ENCODE data around the gene NPAS2. TPM values are rescaled to one million over a fixed set of nuclear protein-coding genes. Genes with fewer than 3 reads are reported as not detected.

Gene NPAS2
- total and polyA plus RNA-seq, 2 donors (not counting 3 experiments of a cell fraction or from before 2014, with no cell fraction given) = 29.0 to 53.9 TPM

DNA sequence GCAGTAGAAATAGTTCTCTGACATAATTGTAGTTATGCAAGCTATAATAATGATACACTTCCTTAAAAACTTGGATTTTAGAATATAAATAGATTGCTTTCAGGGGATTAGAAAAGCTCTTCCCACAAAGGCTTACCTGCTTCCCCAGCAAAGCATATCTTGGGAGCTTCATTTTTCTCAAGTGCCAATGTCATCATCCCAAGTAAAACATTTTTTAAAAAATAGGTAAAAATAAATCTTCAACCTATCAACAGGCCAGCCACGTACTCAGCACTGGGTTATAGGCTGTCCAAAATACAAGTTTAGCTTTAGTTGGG is 39.0 kb upstream of the NPAS2 start:
- Histone ChIP-seq H3K27ac (ENCODE audit: insufficient read depth, low read depth, low read length) (no peak overlapping the region), H3K4me3 (replicated peaks in 1 of 3; ENCODE audit: insufficient read depth in 1 of 3, low read depth in 1 of 3, low read length in 3 of 3) (no peak overlapping the region)

More for the DNA sequence above, 39.0 kb upstream of the NPAS2 start:
- peaks cover 28% of the 10 kb centered on the region for H3K4me1 ChIP-seq (ENCODE audit: control insufficient read depth, extremely low read depth, insufficient read depth, low read length)
- H3K79me2 ChIP-seq (ENCODE audit: control insufficient read depth, insufficient read depth, low read length) = no peaks in the 10 kb centered on the region
- intact Hi-C loops (cut with micrococcal nuclease) (no loop called here), dilution Hi-C loops (cut with MboI; ENCODE audit: extremely low pct_ligation_motif_present, low sequenced_read_pairs) (no loop called here)
- H3K4me2 ChIP-seq (ENCODE audit: insufficient read depth, low read length) = peak overlapping the region; percentile 5
- FAIRE-seq (peak; percentile 40), DNase-seq (ENCODE audit: low read depth, low spot score) (no peak)
- no peaks in the 10 kb centered on the region for H4K20me1 ChIP-seq (replicated peaks; ENCODE audit: control insufficient read depth, extremely low read depth, insufficient read depth, low read length)
- no peaks in the 10 kb centered on the region for H3K9me1 ChIP-seq (replicated peaks; ENCODE audit: control insufficient read depth, extremely low read depth, insufficient read depth, low read length)
- H3K27me3 ChIP-seq (ENCODE audit: control insufficient read depth in 2 of 2, insufficient read depth in 2 of 2, low read length in 2 of 2) = no peaks in the 10 kb centered on the region
- no TSS peak for BruUV-seq (replicated peaks)
- H3K9me3 ChIP-seq (replicated peaks; ENCODE audit: control insufficient read depth, insufficient read depth, low read length) = no peaks in the 10 kb centered on the region
- ChIA-PET POLR2A (interaction anchor here (1.0 kb wide), 1 partner anchor 14 kb away, joined by 3 read pairs; no protein-coding TSS in a partner anchor), CTCF (interaction anchor here (0.7 to 2.1 kb wide), 7 partner anchors 13 to 400 kb away, joined by 3 to 6 read pairs (median 3); no protein-coding TSS in a partner anchor)
- H3K9ac ChIP-seq (replicated peaks; ENCODE audit: extremely low read depth, insufficient read depth, low read length) = no peak overlapping the region
- no peak for TF ChIP-seq GATA2 (IDR thresholded peaks at IDR 0.05; ENCODE audit: insufficient read depth, insufficient read length, low read depth, low read length)
- TF ChIP-seq, protein P1, sequence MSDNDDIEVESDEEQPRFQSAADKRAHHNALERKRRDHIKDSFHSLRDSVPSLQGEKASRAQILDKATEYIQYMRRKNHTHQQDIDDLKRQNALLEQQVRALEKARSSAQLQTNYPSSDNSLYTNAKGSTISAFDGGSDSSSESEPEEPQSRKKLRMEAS (IDR thresholded peaks at IDR 0.05; ENCODE audit: insufficient read depth, insufficient read length) = no peak
- no peak for TF ChIP-seq CTCF (IDR thresholded peaks at IDR 0.05; ENCODE audit: extremely low read depth in 1 of 2, insufficient read depth in 1 of 2, low read depth in 1 of 2, low read length in 2 of 2)
- H3K36me3 ChIP-seq (ENCODE audit: control insufficient read depth in 2 of 2, extremely low read depth in 1 of 2, insufficient read depth in 2 of 2, low read length in 2 of 2) = no peaks in the 10 kb centered on the region
- H2AFZ ChIP-seq (ENCODE audit: low read depth, low read length) = peak overlapping the region; percentile 12
